Keratinocyte (primary cell): Measurements from ENCODE around the gene MLEC.

Experiments
- EZH2 ChIP-seq: IDR thresholded peaks from one replicate; pipeline ENCODE4 v1.6.1; 2012; ENCODE audit warnings: inconsistent platforms, mild to moderate bottlenecking, low read length, moderate library complexity
- TF ChIP-seq, protein P1 (sequence below), 3 experiments: IDR thresholded peaks in 1 of 3; conservative IDR thresholded peaks in 1 of 3; optimal IDR thresholded peaks in 1 of 3; 2 replicates in 2 of 3; 3 replicates in 1 of 3; pipeline versions ENCODE3 to v1.5.1; 2011; ENCODE audit warnings: low read length in 3 of 3, mild to moderate bottlenecking in 3 of 3, moderate library complexity in 2 of 3, control low read depth in 1 of 3, inconsistent platforms in 1 of 3; ENCODE audit not compliant: insufficient read depth in 2 of 3; ENCODE audit errors: extremely low read depth in 1 of 3

DNA sequence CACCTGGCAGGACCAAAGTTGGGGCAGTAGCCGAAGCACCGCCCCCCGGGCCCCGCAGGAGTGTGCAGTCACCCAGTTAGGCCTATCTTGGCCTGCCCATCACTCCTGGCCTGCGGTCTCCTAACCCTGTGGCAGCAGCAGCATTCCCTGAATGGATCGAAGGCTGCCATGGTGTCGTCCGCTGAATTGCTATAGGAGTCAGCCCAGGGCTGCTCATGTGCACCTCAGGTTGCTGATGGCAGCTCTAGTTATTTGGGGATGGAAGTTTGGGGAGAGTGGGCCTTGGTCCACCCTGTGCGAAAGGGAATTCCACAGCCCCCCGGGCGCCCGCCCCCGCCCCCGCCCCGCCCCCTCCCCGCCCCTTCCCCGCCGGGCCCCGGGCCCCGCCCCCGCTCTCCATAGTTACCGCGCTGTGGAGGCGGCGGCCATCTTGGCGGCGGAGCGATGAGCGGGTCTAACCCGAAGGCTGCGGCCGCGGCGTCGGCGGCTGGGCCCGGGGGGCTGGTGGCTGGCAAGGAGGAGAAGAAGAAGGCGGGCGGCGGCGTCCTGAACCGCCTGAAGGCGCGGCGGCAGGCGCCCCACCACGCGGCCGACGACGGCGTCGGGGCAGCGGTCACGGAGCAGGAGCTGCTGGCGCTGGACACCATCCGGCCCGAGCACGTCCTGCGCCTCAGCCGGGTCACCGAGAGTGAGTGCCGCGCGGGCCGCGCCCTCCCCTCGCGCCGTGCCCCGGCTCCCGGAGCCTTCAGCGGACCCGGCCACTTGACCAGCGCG is 23.3 kb downstream of the MLEC start, which contains the start of gene UNC119B:
- TF ChIP-seq, protein P1, sequence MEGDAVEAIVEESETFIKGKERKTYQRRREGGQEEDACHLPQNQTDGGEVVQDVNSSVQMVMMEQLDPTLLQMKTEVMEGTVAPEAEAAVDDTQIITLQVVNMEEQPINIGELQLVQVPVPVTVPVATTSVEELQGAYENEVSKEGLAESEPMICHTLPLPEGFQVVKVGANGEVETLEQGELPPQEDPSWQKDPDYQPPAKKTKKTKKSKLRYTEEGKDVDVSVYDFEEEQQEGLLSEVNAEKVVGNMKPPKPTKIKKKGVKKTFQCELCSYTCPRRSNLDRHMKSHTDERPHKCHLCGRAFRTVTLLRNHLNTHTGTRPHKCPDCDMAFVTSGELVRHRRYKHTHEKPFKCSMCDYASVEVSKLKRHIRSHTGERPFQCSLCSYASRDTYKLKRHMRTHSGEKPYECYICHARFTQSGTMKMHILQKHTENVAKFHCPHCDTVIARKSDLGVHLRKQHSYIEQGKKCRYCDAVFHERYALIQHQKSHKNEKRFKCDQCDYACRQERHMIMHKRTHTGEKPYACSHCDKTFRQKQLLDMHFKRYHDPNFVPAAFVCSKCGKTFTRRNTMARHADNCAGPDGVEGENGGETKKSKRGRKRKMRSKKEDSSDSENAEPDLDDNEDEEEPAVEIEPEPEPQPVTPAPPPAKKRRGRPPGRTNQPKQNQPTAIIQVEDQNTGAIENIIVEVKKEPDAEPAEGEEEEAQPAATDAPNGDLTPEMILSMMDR (optimal IDR thresholded peaks at IDR 0.05 in 1 of 3, IDR thresholded peaks at IDR 0.05 in 1 of 3, conservative IDR thresholded peaks at IDR 0.05 in 1 of 3; ENCODE audit: extremely low read depth in 1 of 3, insufficient read depth in 2 of 3, low read length in 3 of 3): no peak
- no peak for TF ChIP-seq EZH2
